Glomerular endothelial cell (primary cell): ENCODE data around the gene JAKMIP2. TPM values are rescaled to one million over a fixed set of nuclear protein-coding genes. Genes with fewer than 3 reads are reported as not detected.
"Not testable (repeated sequence)": the region's sequence is repeated elsewhere in the genome, so short reads cannot be mapped to it uniquely, and the experiment has no call there.

ENCODE experiments used
- DNase-seq: peaks from one replicate; pipeline ENCODE4 v3.0.0-alpha.2; 2011; ENCODE audit warnings: low read depth, low spot score; ENCODE audit errors: extremely low read depth
- total RNA-seq: library from RNA; depleted of rRNA; stranded (reverse); fragments of >200 nt; gene quantifications from 2 replicates; pipeline ENCODE4 v1.2.3, GENCODE V29; 2015

The JAKMIP2 gene
- total RNA-seq, 1 donor from 2014 or later = 0.29 TPM

DNA sequence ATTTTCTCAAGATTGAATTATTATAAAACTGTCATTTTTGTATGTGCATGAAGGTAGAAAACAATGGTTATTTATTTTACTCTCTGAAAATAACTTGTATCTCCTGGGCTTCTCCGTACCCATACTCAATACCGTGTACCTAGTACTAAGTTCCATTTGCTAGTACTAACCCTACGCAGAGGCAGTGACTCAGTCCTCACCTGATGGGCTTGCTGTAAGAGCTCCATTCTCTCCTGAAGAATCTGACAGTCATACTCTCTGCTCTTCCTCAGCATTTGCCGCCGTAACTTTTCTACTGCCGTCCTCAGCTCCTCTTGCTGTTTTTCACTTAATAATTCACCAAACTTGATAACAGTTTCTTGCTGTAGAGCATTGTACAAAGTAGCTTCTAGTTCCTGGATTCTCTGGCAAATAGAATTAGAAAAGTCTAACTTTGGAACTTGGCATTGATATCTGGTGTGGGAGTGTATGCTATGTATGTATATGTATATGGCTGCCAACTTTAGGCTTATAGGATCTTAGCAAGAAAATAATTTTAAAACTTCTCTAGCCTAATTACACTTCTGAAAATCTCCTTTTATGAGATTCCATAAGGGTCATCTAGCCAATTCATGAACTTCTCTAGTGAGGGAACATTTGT, 164.7 kb downstream of the JAKMIP2 start:
- DNase-seq = no peak

DNA sequence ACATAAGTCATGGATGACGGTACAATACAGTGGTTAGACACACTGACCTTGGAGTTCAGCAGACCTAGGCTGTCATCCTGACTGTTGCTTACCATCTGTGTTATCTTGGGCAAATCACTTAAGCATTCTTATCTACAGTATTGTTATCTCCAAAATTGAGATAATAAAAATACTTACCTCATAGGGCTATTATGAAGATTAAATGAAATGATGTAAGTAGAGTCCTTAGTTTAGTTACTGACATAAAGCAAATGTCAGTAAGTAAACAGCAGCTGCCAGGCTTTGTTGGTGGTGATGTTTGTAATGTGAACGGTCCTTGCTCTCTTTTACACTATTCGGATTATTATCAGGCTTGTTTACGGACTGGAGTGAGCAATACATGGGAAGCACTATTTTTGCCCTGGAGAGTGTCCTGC, 165.3 kb downstream of the JAKMIP2 start:
- DNase-seq = no peak

DNA sequence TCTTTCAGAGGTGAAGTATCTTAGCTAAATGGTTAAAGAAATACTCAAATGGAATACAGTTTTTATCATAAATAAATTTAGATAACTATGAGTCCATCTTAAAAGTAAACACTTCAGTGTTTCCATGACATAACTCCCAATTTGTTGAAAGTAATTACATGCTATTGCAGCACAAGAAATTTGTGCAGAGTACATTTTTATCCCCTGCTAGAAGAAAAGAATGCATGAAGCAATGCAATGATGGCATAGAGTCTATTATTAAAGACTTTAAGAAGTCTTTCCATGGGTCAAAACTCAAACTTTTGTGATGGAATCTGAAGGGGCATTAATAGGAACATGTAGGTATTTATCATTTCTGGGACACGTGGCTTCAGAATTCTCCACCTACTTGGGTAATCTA, 166.1 kb downstream of the JAKMIP2 start:
- DNase-seq = no peak

DNA sequence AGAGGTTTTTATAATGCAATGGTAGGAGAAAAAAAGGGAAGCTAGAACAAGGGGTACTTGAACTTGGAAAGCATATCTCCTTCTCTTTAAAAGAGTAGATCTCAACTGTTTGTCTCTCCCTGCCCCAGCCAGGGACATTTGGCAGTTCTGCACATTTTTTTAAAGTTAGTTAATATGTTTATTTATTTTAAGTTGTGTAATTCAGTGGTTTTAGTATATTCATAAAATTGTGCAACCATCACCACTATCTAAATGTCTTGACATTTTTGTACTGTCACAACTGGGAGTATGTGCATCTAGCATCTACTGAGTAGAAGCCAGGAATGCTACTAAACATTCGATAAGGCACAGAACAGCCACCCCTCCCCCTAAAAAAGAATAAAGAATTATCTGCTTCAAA, 169.2 kb downstream of the JAKMIP2 start:
- no peak for DNase-seq

DNA sequence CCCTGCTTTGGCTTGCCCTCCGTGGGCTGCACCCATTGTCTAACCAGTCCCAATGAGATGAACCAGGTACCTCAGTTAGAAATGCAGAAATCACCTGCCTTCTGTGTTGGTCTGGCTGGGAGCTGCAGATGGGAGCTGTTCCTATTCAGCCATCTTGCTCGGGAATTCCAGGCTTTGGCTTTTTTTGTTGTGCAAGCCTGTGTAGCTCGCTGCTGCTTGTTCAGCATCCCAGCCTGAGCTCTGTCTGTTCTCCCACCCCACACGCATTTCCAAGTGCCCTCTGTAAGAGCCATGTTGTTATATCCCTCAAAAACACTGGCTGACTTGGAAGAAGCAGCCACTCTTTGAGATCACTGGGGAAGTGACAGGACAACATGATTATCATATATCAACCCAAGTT, 171.0 kb downstream of the JAKMIP2 start:
- DNase-seq = no peak

DNA sequence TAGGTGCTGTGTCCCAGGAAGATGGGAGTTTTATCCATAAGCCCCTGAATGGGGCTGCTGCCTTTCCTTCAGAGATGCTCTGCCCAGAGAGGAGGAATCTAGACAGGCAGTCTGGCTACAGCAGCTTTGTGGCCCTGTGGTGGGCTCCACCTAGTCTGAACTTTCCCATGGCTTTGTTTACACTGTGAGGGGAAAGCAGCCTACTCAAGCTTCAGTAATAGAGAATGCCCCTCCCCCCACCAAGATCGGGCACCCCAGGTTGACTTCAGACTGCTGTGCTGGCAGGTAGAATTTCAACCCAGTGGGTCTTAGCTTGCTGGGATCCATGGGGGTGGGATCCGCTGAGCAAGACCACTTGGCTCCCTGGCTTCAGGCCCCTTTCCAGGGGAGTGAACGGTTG, 171.7 kb downstream of the JAKMIP2 start:
- DNase-seq = no peak

DNA sequence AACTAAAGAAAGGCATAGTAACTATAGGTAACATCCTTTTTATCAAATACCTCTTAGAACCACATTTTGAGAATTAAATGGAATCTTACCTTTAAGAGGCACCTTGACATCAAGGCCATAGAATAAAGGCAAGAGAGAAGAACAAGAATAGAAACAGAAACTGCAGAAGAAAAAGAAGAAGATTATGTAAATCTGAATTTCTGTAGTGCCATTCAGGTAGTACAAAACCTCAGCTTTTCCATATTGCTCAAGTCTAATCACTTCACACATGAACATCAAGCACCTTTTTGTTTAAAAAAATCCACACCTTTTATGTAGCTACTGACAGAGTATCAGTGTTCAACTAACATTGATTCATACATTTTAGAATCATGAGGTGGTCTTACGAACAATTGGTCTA, 180.9 kb downstream of the JAKMIP2 start:
- no peak for DNase-seq

DNA sequence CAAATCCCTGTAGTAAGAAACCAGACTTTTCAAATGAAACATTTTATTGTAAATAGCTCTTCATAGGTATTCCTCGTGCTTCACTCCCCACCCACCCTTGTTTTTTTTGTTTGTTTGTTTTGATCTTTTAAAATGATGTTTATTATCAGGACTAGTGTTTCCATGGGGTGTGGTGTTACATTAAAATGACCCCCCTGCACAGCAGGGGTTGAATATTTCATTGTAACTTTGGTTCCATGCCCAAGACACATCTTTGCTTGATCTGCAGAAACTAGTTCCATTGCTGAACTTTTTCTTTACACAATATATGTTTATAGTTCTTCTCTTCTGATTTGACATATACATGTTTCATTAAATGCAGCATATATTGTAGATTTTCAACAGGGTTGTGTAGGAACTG, 191.4 kb downstream of the JAKMIP2 start:
- DNase-seq = no peak

DNA sequence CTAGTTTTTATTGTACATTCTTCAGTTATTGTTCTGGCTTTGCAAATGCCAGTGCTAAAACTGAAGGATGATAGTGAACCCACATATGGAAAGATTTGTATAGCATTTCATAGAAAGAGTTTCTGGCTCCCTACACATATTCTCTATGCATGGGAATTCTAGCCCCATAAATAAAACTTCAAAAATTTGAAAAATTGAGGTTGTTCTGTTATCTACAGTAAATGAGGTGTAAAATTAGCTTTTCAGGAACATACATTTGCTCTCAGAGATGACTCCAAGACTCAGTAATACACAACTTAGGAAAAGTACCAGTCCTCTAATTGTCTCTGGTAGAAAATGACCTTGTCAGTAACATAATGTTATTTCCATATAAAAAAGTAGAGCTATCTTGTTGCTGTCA, 192.4 kb downstream of the JAKMIP2 start:
- no peak for DNase-seq

DNA sequence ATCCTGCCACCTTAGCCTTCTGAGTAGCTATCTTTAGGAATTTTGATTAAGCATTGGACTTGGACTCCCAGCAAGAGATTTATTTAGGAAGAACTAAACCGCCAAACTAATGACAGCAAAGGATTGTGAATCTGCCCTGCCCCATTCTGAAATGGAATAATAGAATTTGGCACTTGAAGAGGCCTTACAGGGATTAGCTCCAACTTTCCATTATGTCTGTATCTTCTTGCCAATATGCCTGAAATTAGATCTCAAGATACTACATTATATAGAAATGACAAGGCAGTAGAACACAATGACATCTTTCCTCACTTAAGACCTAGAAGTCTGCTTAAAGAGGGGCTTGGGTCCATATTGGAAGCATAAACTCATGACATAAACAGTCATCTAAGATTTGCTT, 195.7 kb downstream of the JAKMIP2 start:
- DNase-seq = no peak

DNA sequence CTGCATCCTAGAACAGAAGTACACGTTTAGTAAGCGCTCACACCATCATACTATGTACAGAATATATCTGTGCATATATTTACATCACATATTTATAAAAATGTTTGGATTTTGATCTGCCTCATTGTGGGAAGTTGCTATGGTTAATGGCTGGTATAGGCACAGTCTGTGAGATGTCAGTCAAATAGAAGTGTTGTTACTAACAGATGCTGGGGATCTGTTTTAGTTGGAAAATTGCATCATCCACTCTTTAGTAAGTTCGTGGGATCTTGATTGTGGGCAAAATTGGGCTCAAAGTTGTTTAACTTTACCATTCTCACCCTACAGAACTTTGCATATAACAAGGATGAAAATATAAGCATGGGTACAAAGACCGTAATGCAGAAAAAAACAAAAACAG, 196.3 kb downstream of the JAKMIP2 start:
- no peak for DNase-seq

DNA sequence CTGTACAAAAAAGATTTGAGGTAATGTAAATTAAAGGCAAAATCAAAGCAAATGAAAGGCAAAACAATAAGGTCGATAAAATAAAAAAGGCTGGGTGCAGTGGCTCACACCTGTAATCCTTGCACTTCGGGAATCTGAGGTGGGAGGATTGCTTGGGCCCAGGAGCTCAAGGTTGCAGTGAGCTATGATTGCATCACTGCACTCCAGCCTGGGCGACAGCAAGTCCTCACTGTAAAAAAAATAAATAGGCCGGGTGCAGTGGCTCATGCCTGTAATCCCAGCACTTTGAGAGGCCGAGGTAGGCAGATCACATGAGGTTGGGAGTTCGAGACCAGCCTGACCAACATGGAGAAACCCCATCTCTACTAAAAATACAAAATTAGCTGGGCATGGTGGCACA, 200.3 kb downstream of the JAKMIP2 start:
- DNase-seq = not testable (repeated sequence)

DNA sequence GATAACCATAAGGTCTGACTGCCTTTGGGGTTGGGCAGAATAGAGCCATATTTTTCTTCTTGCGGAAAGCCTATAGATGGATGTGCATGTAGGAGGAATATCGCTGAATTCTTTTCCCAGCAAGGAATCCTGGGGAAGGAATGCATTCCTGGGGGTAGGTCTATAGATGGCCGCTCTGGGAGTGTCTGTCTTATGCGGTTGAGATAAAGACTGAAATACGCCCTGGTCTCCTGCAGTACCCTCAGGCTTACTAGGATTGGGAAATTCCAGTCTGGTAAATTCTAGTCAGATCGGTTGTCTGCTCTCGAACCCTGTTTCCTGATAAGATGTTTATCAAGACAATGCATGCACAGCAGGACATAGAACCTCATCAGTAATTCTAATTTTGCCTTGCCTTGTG, 202.1 kb downstream of the JAKMIP2 start:
- DNase-seq = not testable (repeated sequence)

DNA sequence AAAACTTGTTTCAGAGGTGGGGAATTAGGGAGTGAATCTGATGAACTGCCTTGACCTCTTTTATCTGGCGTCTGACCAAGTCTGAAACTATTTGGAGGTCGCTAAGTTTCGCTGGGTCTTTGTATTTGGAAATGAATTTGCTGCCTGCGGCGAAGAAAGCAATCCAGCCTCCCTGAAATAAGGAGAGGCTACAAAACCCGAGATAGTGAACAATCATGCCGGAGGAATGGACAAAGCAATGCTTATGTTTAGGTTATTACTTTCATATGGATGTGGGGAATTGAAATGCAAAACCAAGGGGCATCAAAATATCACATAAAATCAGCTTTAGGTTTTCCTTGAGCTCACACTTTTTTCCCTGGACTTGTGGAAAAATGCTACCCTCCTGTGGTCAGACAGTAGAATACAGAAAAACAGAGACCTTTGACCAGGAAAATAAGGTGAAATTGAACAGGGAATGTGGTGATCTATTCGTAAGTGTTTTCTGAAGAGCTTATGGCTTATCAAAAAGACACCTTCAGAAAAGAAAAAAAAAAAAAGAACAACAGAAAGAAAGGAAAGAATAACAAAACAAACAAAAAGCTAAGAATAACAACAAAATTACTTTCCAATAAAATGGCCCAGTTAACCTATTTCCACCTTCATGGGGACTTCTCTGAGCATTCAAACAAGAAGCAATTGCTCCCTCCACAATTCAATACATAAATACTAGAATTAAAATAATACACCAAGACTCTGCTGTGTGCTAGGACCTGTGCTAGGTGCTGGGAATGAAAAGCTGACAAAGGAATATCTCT, 204.1 kb downstream of the JAKMIP2 start:
- peak; percentile 60 for DNase-seq

DNA sequence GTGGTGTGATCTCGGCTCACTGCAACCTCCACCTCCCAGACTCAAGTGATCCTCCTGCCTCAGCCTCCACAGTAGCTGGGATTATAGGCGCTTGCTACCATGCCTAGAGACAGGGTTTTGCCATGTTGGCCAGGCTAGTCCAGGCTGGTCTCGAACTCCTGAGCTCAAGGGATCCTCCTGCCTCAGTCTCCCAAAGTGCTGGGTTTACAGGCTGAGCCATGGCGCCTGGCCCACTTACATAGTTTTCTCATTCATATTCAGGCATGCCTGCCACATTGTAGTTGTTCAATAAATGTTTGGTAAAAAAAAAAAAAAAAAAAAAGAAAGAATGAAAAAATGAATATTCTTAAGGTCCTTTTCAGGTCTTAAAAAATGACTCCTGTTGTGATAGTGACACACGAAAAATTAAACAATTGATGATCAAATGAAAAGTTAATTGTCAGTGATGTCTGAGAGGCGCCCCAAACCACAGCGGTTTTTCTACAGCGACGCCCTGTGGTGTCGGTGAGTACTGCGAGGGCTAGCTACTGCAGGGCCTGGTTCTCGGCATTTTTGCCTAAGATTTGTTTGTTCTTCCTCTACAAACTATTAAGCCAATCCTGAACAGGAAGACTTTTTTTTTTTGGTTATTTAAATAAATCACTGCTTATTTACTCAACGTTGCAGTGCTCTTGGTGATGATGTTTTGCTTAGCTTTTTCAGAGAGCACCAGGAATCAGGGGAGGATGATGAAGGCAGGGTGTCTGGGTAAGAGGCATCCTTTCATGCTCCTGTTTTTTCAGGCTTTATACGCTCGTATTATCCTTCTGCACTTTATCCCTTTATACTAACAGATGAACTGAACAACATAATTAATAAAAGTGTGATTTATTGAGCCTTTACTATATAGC, 205.6 kb downstream of the JAKMIP2 start:
- no peak for DNase-seq

DNA sequence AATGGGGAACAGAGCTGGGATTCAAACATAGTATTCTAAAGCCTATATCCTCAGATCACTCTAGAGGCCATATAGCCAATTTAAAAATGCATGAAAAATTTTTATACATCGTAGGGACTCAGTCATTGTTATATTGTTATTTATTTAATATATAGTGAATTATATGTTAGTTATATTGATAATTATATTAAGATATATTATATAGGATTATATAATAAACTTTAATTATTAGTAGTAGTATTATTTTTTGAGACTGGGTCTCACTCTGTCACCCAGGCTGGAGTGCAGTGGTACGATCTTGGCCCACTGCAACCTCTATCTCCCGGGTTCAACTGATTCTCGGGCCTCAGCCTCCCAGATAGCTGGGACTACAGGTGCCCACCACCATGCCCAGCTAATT, 206.9 kb downstream of the JAKMIP2 start:
- no peak for DNase-seq

DNA sequence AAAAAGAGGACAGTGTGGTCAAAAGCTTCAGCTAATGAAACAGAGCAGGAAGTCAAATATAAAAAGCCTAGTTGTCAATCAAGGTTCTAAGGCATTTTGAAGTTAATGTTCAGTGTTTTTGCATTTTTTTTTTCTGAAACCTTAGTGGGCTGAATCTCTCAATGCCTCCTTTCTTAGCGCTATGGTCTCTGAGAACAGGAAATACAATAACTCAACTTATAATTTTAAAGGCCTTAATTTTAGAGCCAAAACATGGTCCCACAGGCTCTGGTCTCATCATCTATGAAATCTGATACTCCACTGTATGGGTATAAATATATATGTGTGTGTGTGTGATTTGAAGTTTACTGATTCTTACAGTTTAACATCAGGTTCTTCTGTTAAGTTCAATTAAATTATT, 209.3 kb downstream of the JAKMIP2 start:
- DNase-seq = no peak

DNA sequence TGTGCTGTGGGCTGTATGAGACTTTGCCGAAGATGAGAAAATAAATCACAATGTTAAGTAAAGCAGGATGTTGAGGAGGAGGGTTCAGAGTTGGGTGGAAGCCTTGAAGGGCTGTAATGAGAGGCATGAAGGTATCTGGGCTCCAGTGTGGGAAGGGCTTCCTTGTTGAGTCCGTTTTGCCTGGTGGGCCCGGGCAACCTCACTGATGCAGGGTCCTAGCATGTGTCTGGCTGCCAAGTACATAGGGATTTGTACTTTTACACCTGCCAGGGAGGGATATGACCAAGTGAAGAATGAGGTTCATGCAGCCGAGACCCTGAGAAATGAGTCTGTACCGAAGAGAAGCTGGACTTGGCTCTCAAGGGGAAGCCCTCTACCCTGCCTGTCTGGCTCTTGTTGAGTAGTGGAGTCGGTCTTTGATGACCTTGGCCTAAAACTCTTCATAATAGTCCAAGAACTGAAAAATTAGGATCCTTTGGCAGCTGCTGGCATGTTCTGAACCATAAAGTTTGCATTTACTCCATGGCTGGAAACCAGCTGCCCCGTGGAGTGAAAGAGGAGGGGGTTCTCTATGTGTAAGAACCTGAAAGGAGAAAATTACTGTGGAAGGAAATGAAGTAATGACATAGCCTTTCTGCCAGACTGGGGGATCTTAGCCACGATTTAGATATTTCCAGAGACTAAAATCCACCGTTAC, 213.7 kb downstream of the JAKMIP2 start:
- no peak for DNase-seq

DNA sequence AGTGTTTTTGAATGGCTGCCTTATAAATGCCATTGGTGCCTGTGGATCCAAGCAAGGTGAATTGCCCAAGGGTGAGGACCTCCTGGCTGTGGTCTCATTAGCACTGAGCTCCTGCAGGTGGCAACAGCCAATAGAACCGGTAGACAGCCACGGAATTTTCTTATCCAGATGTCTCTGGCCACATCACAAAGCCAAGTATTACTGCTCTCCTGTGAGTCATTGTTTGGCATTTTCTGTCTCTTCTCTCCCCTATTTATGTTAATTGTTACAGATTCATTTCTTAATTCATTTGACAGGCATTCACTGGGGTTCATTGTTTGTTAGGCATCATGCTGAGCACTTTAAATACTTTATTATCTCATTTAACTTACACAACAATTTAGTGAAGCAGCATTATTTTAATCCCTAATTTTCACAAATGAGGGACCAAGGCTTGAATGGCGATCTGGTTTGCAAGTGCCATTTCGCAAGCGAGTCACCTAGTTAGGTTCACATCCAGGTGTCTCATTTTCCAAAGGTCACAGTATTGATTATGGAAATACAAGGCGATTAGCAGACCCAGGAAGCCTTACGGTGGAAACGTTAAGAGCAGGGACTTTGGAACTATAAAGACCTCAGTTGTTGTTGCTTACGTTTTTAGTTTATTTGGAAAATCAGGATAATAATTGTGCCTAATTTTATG, 214.5 kb downstream of the JAKMIP2 start:
- no peak for DNase-seq

DNA sequence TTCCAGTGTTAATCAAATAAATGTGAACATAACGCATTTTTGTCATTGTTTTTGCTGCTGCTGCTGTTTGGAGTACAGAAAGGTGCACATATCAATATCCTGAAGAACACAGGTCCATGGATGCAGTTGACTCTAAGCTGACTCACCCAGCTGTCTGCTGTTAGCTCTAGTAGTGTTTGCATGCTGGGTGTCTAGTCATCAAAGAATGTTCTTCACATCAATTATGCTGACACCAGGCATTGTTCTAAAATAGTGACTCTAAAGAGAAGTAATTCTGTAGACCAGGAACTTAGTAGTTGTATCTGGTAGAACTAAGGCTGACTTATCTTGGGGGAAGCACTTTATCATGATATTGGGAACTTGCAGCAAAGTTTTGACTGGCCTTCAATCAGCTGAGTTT, 217.0 kb downstream of the JAKMIP2 start:
- no peak for DNase-seq
